K562 (cell line): ENCODE data around the gene TGFB2.

Source experiments
- ATF2 ChIP-seq: sonication (generic); formaldehyde crosslinking; IDR thresholded peaks from 2 replicates; pipeline ENCODE4 v1.8.1; 2022; ENCODE audit warnings: missing genetic modification reagents
- FOSL1 ChIP-seq: fragments of 200-800 bp; sonication (Bioruptor generic); conservative IDR thresholded peaks from 2 replicates; pipeline ENCODE4 v1.6.1; 2016; ENCODE audit warnings: missing genetic modification characterization, missing compliant biosample characterization
- MAZ ChIP-seq, 2 experiments: fragments of 450-650 bp in 1 of 2; sonication (generic) in 1 of 2; formaldehyde crosslinking; IDR thresholded peaks in 1 of 2; conservative IDR thresholded peaks in 1 of 2; 2 replicates each; pipeline versions ENCODE4 v1.4.0 to v1.5.0; 2020; ENCODE audit warnings: mild to moderate bottlenecking in 1 of 2, missing genetic modification reagents in 1 of 2
- NFRKB ChIP-seq: fragments of 450-650 bp; IDR thresholded peaks from 2 replicates; pipeline ENCODE4 v1.6.1; 2016; ENCODE audit warnings: low read depth
- PHF8 ChIP-seq: fragments of 200-600 bp; sonication (generic); IDR thresholded peaks from 2 replicates; pipeline ENCODE4 v1.6.1; 2012; ENCODE audit warnings: mixed run types, mild to moderate bottlenecking, inconsistent platforms, low read length, moderate library complexity, borderline replicate concordance
- POLR2A ChIP-seq: fragments of 450-650 bp; conservative IDR thresholded peaks from 2 replicates; pipeline ENCODE4 v1.6.1; 2016
- PPARD ChIP-seq: fragments of 250-450 bp; sonication (Bioruptor Pico); IDR thresholded peaks from 2 replicates; pipeline ENCODE4 v1.8.0; 2022; ENCODE audit warnings: inconsistent platforms, mild to moderate bottlenecking, moderate library complexity
- SIRT6 ChIP-seq: IDR thresholded peaks from one replicate; pipeline ENCODE4 v1.6.1; 2012; ENCODE audit warnings: low read depth, mild to moderate bottlenecking, control low read depth, inconsistent platforms, low read length, moderate library complexity
- TAF15 ChIP-seq: fragments of 200-400 bp; formaldehyde crosslinking; IDR thresholded peaks from 2 replicates; pipeline ENCODE4 v1.6.1; 2017; ENCODE audit warnings: mild to moderate bottlenecking, low read depth, low read length, moderate library complexity
- THAP7 ChIP-seq: fragments of 250-450 bp; sonication (Bioruptor Pico); IDR thresholded peaks from 2 replicates; pipeline ENCODE4 v1.5.0; 2021
- ZFX ChIP-seq: sonication (generic); formaldehyde crosslinking; IDR thresholded peaks from 2 replicates; pipeline ENCODE4 v1.8.0; 2022; ENCODE audit warnings: mild to moderate bottlenecking, missing genetic modification reagents, moderate library complexity
- ZNF263 ChIP-seq: sonication (generic); formaldehyde crosslinking; IDR thresholded peaks from 2 replicates; pipeline ENCODE4 v1.8.0; 2022; ENCODE audit warnings: mild to moderate bottlenecking, missing genetic modification reagents, borderline replicate concordance
- TF ChIP-seq, protein P1 (sequence below), 2 experiments: fragments of 450-650 bp in 1 of 2; sonication (generic) in 1 of 2; formaldehyde crosslinking in 1 of 2; IDR thresholded peaks; 2 replicates each; pipeline versions ENCODE4 v1.7.1 to v1.9.0; 2016 to 2022; ENCODE audit warnings: inconsistent platforms in 1 of 2, mild to moderate bottlenecking in 1 of 2, missing genetic modification reagents in 1 of 2

DNA sequence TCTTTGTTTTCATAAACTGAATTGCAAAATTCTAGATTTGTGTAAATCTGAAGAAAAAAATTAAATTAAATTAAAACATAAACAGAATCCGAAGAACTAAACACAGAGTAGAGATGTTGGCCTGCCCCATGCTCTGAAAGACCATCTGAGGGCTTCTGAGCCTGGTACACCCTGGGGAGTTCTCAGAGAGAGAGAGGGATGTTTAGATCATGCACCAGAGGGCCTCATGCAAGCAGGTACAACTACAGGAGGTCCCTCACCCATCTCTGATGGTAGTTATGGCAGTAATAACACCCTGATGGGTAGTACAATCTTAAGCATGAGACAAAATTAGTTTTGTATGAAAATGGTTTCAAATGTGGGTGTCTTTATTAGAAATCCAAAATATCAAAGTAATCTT, 127.7 kb downstream of the TGFB2 start:
- no peak for TF ChIP-seq ZFX (CRISPR knock-in tag)
- TF ChIP-seq ZNF263 (CRISPR knock-in tag): no peak
- no peak for TF ChIP-seq MAZ (CRISPR knock-in tag; conservative IDR thresholded peaks at IDR 0.05 in 1 of 2, IDR thresholded peaks at IDR 0.05 in 1 of 2)
- TF ChIP-seq FOSL1 (tag): no peak
- no peak for TF ChIP-seq NFRKB
- TF ChIP-seq PPARD (CRISPR knock-in tag): no peak
- TF ChIP-seq SIRT6: no peak
- TF ChIP-seq, protein P1, sequence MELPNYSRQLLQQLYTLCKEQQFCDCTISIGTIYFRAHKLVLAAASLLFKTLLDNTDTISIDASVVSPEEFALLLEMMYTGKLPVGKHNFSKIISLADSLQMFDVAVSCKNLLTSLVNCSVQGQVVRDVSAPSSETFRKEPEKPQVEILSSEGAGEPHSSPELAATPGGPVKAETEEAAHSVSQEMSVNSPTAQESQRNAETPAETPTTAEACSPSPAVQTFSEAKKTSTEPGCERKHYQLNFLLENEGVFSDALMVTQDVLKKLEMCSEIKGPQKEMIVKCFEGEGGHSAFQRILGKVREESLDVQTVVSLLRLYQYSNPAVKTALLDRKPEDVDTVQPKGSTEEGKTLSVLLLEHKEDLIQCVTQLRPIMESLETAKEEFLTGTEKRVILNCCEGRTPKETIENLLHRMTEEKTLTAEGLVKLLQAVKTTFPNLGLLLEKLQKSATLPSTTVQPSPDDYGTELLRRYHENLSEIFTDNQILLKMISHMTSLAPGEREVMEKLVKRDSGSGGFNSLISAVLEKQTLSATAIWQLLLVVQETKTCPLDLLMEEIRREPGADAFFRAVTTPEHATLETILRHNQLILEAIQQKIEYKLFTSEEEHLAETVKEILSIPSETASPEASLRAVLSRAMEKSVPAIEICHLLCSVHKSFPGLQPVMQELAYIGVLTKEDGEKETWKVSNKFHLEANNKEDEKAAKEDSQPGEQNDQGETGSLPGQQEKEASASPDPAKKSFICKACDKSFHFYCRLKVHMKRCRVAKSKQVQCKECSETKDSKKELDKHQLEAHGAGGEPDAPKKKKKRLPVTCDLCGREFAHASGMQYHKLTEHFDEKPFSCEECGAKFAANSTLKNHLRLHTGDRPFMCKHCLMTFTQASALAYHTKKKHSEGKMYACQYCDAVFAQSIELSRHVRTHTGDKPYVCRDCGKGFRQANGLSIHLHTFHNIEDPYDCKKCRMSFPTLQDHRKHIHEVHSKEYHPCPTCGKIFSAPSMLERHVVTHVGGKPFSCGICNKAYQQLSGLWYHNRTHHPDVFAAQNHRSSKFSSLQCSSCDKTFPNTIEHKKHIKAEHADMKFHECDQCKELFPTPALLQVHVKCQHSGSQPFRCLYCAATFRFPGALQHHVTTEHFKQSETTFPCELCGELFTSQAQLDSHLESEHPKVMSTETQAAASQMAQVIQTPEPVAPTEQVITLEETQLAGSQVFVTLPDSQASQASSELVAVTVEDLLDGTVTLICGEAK (IDR thresholded peaks at IDR 0.05): no peak
- TF ChIP-seq, protein P1 (CRISPR knock-in tag; IDR thresholded peaks at IDR 0.05): no peak
- no peak for TF ChIP-seq POLR2A
- TF ChIP-seq ATF2 (CRISPR knock-in tag): no peak
- no peak for TF ChIP-seq THAP7
- no peak for TF ChIP-seq TAF15
- no peak for TF ChIP-seq PHF8
